GM12801 (cell line): ENCODE results near the gene TSC22D3.

Source experiments
- TF ChIP-seq, protein P1 (sequence below): IDR thresholded peaks from one replicate; pipeline ENCODE4 v1.5.1; 2011; ENCODE audit warnings: control low read depth; ENCODE audit not compliant: insufficient read length; ENCODE audit errors: extremely low read depth

TSC22D3 gene

DNA sequence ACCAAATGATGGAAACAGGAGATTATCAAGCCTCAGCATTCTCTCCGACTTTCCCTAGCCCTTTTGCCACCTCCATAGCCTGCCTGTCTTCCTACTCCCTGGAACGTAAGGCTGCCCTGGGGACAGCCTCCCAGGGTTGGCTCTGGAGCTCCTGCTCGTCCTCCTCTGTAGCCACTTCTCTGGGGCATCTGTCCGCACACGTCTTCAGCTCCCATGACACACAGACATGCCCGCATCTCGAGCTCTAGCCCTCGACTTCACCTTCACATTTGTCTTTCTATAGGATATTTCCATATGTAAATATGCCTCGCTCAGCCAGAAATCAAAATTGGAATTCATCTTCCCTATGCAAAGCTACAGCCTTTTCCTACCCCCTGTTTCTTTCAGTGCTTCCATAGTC is 67.7 kb downstream of the TSC22D3 start:
- TF ChIP-seq, protein P1, sequence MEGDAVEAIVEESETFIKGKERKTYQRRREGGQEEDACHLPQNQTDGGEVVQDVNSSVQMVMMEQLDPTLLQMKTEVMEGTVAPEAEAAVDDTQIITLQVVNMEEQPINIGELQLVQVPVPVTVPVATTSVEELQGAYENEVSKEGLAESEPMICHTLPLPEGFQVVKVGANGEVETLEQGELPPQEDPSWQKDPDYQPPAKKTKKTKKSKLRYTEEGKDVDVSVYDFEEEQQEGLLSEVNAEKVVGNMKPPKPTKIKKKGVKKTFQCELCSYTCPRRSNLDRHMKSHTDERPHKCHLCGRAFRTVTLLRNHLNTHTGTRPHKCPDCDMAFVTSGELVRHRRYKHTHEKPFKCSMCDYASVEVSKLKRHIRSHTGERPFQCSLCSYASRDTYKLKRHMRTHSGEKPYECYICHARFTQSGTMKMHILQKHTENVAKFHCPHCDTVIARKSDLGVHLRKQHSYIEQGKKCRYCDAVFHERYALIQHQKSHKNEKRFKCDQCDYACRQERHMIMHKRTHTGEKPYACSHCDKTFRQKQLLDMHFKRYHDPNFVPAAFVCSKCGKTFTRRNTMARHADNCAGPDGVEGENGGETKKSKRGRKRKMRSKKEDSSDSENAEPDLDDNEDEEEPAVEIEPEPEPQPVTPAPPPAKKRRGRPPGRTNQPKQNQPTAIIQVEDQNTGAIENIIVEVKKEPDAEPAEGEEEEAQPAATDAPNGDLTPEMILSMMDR, result no peak

DNA sequence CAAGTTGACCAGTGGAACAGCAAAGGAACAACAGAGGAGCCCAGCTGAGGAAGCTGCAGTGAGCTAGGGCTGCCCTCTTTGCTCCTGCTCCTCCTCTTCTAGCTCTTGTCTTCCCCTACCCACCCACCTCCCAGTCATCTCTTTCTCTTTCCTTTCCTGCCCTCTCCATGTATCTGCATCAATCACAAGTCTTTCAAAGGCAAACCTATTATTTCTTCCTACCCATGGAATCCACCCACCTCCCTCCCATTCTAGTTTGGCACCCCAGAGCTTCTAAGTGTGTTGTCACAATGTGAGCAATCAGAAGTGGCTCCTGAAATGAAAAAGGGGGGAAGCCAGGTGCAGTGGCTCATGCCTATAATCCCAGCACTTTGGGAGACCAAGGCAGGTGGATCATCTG is 69.3 kb downstream of the TSC22D3 start:
- TF ChIP-seq, protein P1, result no peak

DNA sequence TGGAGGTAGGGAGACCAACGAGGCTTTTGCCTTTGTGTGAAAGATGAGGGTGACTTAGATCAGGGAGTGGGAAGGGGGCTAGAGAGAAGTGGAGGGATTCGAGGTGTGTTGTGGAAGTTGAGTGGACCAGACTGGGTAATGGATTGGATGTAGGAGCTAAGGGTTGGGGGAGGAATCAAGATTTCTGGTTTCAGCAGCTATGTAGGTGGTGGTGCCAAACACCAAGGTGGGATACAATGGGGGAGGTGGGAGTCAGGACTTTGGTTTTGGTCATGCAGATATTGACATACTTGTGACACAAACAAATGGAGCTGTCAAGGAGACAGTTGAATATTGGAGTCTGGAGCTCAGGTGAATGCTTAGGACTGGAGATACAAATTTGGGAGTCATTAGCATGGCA is 71.0 kb downstream of the TSC22D3 start:
- TF ChIP-seq, protein P1, result no peak

DNA sequence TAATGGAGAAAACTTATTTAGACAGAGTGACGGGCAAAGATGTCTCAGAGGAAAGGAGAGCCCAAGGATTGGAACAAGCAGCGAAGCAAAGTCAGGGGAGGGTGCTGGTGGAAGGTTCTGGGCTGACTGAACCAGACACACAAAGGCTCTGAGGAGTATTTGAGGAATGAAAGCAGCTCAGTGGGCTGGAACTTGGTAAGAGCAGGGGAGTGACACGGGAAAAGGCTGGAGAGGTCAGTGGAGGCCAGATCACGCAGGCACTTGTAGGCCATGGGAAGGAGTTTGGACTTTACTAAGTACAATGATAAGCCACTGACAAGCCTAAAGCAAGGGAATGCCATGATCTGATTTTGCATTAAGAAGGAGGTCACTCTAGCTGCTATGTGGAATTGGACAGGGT is 71.4 kb downstream of the TSC22D3 start:
- TF ChIP-seq, protein P1, result no peak

DNA sequence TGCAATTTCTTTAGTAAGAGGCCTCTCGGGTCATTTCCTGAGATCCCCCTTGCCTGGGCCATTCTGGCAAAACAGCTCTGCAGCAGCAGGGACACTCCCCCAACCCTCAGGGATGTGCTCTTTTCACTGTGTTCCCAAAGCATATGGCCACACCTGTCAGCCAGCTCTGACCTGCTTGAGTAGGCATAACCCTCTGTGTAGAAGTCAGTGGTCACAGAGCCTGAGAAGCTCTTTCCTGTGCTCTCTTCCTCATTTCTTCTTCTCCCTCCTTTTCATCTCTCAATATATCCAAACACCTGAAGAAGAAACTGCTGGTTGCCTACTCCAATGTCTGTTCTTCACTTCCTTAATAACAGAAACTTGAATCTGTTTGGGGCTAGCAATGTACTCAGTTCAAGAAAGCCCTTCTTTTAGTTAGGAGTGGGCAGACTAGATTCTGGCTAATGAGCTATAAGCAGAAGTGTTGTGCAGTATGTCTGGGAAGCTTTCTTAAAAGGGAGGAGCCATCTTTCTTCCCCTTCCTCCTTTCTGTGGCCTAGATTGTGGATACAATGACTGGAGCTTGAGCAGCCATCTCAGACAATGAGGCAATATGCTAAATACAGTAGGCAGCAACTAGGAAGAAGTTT is 74.0 kb downstream of the TSC22D3 start:
- TF ChIP-seq, protein P1, result no peak

DNA sequence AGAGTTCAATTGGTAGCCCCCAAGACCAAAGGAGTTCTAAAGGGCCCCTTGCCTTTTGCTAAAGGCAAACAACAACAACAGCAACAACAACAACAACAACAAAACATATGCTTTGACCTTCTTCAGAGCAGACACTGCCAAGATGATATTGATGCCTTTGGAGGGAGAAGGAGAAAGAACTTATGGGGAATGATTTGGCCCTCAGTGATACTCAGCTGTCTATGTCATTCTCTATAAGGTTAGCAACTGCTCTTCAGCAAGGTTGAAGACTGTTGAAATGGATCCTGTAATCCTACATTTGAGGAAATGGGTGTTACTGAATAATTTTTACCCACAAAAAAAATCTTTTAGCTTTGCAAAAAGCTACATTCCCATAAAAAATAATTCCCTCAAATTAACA is 74.8 kb downstream of the TSC22D3 start:
- TF ChIP-seq, protein P1, result no peak

DNA sequence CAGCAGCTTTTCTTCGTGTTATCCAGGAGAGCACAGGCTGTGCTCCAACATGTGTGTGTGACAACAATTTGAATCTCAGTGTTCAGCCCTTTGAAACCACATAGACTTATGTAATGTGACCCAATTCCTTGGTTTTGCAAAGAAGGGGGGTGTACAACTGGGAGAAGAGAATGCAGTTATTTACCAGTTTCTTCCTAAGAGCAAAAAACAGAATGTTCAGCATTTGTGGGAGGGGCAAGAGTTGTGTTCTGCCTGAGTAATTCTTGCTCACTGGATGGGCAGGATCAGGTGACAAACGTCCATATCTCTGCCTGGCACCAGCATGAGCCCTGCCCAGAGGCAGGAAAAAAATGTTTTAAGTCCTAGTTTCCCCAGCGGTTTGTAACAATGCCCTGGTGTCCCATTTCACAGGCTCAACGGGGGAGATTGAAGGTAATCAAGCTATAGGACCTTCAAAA is 75.2 kb downstream of the TSC22D3 start:
- TF ChIP-seq, protein P1, result no peak

DNA sequence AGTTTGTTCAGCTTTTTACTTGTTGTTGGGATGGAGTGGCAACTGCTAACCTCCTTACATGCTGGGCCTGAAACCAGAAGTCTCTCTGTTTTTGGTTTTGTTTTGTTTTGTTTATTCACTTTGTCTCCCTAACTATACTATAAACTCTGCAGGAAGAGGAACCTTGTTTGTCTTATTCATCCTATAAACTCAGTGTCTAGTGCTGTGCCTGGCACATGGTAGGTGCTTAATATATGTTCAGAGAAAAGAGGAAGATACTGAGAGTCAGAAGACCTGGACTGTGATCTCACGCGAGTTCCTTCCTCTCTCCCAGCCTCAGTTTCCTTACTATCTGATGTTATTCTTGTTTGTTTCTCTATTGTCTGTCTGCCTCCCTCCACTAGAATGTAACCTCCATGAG is 76.0 kb downstream of the TSC22D3 start:
- TF ChIP-seq, protein P1, result no peak
